PC-3 (cell line): ENCODE measurements around the gene IL20RB.

Experiments used
- CTCF ChIP-seq: fragments of 300-600 bp; sonication (generic); conservative IDR thresholded peaks from 2 replicates; pipeline ENCODE4 v1.5.1; 2017; ENCODE audit warnings: antibody characterized with exemption, low read depth, mild to moderate bottlenecking, low read length
- EZH2 ChIP-seq: fragments of 300-600 bp; sonication (generic); IDR thresholded peaks from one replicate; pipeline ENCODE4 v1.6.1; 2017; ENCODE audit warnings: antibody characterized with exemption, mild to moderate bottlenecking, low read length; ENCODE audit not compliant: unreplicated experiment

- TF ChIP-seq EZH2 (no peak), CTCF (no peak)
Measured at GRCh38 chr3:136958939-136959338, 1.2 kb downstream of the IL20RB start.
